Tibial nerve (tissue), 4 donors: ENCODE results near the gene TRIM45. TPM values are rescaled to one million over a fixed set of nuclear protein-coding genes. Genes with fewer than 3 reads are reported as not detected.

ENCODE experiments used
- DNase-seq, 2 donors: peaks; one replicate each; pipeline ENCODE4 v3.0.0-alpha.2; 2019; ENCODE audit warnings: low spot score in 2 of 2
- H3K27ac ChIP-seq, 4 donors: fragments of 200-600 bp; sonication (generic) in 3 of 4; one replicate each; pipeline ENCODE4 v1.5.1; 2017 to 2019; ENCODE audit warnings: mild to moderate bottlenecking in 1 of 4
- H3K27me3 ChIP-seq, 2 donors: fragments of 200-600 bp; sonication (generic) in 1 of 2; one replicate each; pipeline versions ENCODE4 v1.5.1 to v1.6.0; 2017 to 2019
- H3K36me3 ChIP-seq, 3 donors: fragments of 200-600 bp; sonication (generic); one replicate each; pipeline ENCODE4 v1.5.1; 2018 to 2019
- H3K4me1 ChIP-seq, 4 donors: fragments of 200-600 bp; sonication (generic) in 3 of 4; one replicate each; pipeline ENCODE4 v1.5.1; 2017 to 2019
- H3K4me3 ChIP-seq, 4 donors: fragments of 200-600 bp; sonication (generic) in 3 of 4; one replicate each; pipeline ENCODE4 v1.5.1; 2017 to 2019; ENCODE audit warnings: mild to moderate bottlenecking in 1 of 4, moderate library complexity in 1 of 4
- H3K9me3 ChIP-seq, 4 donors: fragments of 200-600 bp; sonication (generic) in 3 of 4; one replicate each; pipeline ENCODE4 v1.5.1; 2017 to 2019
- CTCF ChIP-seq, 5 experiments: fragments of 200-600 bp in 3 of 5; fragments of 450-650 bp in 2 of 5; sonication (generic) in 3 of 5; IDR thresholded peaks; one replicate each; pipeline ENCODE4 v1.5.1; 2016 to 2019; ENCODE audit warnings: antibody characterized with exemption in 5 of 5, mild to moderate bottlenecking in 3 of 5, moderate library complexity in 2 of 5
- EP300 ChIP-seq, 2 donors: sonication (generic); formaldehyde crosslinking; IDR thresholded peaks; one replicate each; pipeline ENCODE4 v1.6.1; 2017; ENCODE audit warnings: antibody characterized with exemption in 2 of 2, mild to moderate bottlenecking in 1 of 2
- POLR2A ChIP-seq, 2 donors: fragments of 450-650 bp; IDR thresholded peaks; one replicate each; pipeline ENCODE4 v1.6.1; 2017; ENCODE audit warnings: antibody characterized with exemption in 2 of 2, mild to moderate bottlenecking in 2 of 2, moderate library complexity in 2 of 2
- WGBS, 2 donors: methylation state at CpG; one replicate each; pipeline ENCODE4 v1.1.5; 2018; 5-methylcytosine and 5-hydroxymethylcytosine counted together
- total RNA-seq, 4 donors: library from RNA; depleted of rRNA; stranded (reverse); fragments of >200 nt; gene quantifications; one replicate each; pipeline ENCODE4 v1.1.0, GENCODE V29; 2016

TRIM45 gene
- total RNA-seq, 4 donors from 2014 or later, result 3.3 to 6.9 (median 4.8) TPM

DNA sequence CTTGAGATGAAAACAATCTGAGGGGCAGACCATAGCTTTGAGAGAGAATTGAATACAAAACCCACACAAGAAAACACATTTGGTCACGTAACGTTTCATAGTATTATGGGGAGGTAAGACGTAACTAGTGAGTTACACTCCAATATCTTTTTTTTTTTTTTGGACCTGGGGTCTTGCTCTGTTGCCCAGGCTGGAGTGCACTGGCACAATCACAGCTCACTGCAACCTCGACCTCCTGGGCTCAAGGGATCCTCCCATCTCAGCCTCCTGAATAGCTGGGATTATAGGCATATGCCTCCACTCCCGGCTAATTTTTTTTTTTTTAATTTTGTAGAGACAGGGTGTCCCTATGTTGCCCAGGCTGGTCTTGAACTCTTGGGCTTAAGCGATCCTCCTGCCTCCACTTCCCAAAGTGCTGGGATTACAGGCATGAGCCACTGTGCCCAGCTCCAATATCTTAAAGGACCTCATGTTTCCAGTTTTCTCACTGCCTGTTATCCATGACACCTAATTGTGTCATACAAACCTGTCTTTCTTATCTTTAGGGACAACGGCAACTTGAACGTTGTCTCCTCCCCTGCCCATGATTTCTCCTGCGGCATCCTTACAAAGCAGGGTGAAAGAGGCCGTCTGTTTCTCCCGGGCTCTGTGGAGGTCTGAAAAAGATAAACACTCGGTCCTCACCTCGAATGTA lies 5.3 kb downstream of the TRIM45 start:
- H3K27me3 ChIP-seq, result no peaks in the 10 kb centered on the region
- no peak for DNase-seq
- 88 to 90% methylated on average over 13 of the region's 13 CpGs for WGBS, 2 donors
- H3K9me3 ChIP-seq, result no peaks in the 10 kb centered on the region
- H3K36me3 ChIP-seq, result peaks cover 0 to 52% (median 0%) of the 10 kb centered on the region in 3 donors
- H3K4me3 ChIP-seq, result no peak overlapping the region
- TF ChIP-seq EP300 (IDR thresholded peaks at IDR 0.05), result no peak
- H3K27ac ChIP-seq, result no peak overlapping the region
- H3K4me1 ChIP-seq, result peaks cover 0 to 10% (median 4%) of the 10 kb centered on the region in 4 donors

DNA sequence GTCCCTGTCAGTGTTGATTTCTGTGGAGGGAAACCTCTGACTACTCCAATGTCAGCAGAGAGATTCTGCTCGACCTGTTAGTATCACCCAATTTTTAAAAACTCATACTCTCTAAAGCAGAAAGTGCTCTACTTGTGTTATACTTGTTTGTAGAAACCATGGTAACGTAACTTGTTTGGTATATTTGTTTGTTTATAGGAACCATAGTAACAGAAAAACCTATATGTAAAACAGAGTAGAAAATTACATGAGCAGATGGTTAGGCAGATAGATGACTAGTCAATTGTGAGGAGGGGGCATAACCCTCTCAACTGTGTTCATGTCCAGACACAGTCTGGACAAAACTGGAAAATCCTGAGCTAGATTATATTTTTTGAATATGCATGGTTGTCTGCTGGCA lies 6.7 kb downstream of the TRIM45 start:
- Histone ChIP-seq H3K4me1 (no peaks in the 10 kb centered on the region), H3K27ac (no peak overlapping the region), H3K36me3 (peaks cover 0 to 64% (median 0%) of the 10 kb centered on the region in 3 donors), H3K27me3 (no peaks in the 10 kb centered on the region), H3K4me3 (no peak overlapping the region), H3K9me3 (no peaks in the 10 kb centered on the region)
- no peak for TF ChIP-seq CTCF (IDR thresholded peaks at IDR 0.05)
- TF ChIP-seq POLR2A (IDR thresholded peaks at IDR 0.05), result no peak
- no peak for TF ChIP-seq EP300 (IDR thresholded peaks at IDR 0.05)
- 67 to 78% methylated on average over 2 of the region's 2 CpGs for WGBS, 2 donors
- no peak for DNase-seq

DNA sequence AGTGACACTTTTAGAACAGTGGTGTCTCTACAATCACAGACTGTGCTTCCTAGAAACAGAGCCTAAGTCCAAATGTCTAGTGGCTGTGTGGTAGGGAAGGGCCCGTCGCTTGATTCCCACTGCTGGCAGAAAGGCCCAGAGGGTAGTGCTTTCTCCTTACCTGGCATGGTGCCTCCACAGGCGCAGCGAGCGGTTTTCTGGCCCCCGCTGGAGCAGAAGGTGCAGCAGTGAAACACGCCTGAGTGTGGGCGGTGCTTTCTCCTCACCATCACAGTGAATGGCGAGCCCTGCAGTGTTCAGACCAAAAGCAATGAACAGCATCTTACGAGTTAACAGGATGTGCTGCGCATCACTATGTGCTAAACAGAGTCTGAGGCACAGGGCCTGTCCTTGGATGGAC lies 8.3 kb downstream of the TRIM45 start:
- TF ChIP-seq EP300 (IDR thresholded peaks at IDR 0.05) (no peak), POLR2A (IDR thresholded peaks at IDR 0.05) (no peak), CTCF (IDR thresholded peaks at IDR 0.05) (no peak)
- H3K9me3 ChIP-seq, result no peaks in the 10 kb centered on the region
- H3K4me1 ChIP-seq, result no peaks in the 10 kb centered on the region
- no peak overlapping the region for H3K27ac ChIP-seq
- DNase-seq, result no peak
- 94 to 95% methylated on average over 11 of the region's 11 CpGs for WGBS, 2 donors
- no peak overlapping the region for H3K4me3 ChIP-seq
- H3K27me3 ChIP-seq, result no peaks in the 10 kb centered on the region
- H3K36me3 ChIP-seq, result peaks cover 0 to 79% (median 0%) of the 10 kb centered on the region in 3 donors

DNA sequence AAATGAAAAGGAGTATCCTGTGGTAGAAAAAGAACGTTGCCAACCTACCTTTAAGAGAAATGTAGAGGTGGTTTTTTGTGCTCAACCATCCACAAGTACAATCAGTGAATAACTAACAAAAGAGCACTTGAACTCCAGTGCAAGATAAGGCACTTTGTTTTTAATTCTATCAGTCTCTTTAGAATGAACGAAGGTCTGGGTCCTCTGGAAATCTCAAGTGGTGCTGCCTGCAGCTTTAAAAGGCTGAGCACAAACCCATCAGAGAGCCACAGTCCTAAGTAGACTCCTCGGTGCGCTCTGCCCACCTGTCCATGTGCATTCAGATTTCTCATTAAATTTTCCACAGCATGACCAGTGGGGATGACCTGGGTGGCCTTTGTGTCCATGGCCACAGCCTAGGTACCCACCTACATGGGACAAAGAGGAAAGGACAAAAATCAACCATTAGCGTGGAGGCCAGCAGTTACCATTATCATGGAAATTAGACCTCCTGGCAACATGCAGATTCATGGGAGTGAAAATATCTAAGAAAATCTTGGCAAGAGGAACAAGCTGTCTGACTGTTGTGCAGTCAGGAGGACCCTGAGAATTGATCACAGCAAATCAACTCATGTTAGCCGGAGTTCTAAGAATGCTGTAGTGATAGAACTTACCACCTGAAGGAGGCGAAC lies 9.4 kb downstream of the TRIM45 start:
- TF ChIP-seq CTCF (IDR thresholded peaks at IDR 0.05) (no peak), POLR2A (IDR thresholded peaks at IDR 0.05) (no peak), EP300 (IDR thresholded peaks at IDR 0.05) (no peak)
- Histone ChIP-seq H3K9me3 (no peaks in the 10 kb centered on the region), H3K4me3 (no peak overlapping the region), H3K27ac (no peak overlapping the region), H3K27me3 (no peaks in the 10 kb centered on the region), H3K36me3 (peaks cover 0 to 81% (median 0%) of the 10 kb centered on the region in 3 donors), H3K4me1 (no peaks in the 10 kb centered on the region)
- DNase-seq, result no peak
- 84 to 88% methylated on average over 7 of the region's 7 CpGs for WGBS, 2 donors

- DNase-seq, result no peak
Observed at GRCh38 chr1:117110774-117111173, 10.8 kb downstream of the TRIM45 start.

More at GRCh38 chr1:117110774-117111173, 10.8 kb downstream of the TRIM45 start:
- Histone ChIP-seq H3K27ac (no peak overlapping the region), H3K27me3 (no peaks in the 10 kb centered on the region), H3K9me3 (no peaks in the 10 kb centered on the region), H3K36me3 (peaks cover 0 to 90% (median 0%) of the 10 kb centered on the region in 3 donors), H3K4me1 (no peaks in the 10 kb centered on the region), H3K4me3 (no peak overlapping the region)
- WGBS, 2 donors, result 65 to 94% methylated on average over 2 of the region's 2 CpGs
- TF ChIP-seq CTCF (IDR thresholded peaks at IDR 0.05), result no peak
- TF ChIP-seq POLR2A (IDR thresholded peaks at IDR 0.05), result no peak
- TF ChIP-seq EP300 (IDR thresholded peaks at IDR 0.05), result no peak
